ENCODE results near the gene NDC80. TPM values are rescaled to one million over a fixed set of nuclear protein-coding genes. Genes with fewer than 3 reads are reported as not detected.

NDC80 gene
- total and polyA plus RNA-seq, 9 of the 15 experiments (the other 6 are each of a cell fraction or from before 2014, with no cell fraction given): 65.2 to 97.9 (median 83.3) TPM

DNA sequence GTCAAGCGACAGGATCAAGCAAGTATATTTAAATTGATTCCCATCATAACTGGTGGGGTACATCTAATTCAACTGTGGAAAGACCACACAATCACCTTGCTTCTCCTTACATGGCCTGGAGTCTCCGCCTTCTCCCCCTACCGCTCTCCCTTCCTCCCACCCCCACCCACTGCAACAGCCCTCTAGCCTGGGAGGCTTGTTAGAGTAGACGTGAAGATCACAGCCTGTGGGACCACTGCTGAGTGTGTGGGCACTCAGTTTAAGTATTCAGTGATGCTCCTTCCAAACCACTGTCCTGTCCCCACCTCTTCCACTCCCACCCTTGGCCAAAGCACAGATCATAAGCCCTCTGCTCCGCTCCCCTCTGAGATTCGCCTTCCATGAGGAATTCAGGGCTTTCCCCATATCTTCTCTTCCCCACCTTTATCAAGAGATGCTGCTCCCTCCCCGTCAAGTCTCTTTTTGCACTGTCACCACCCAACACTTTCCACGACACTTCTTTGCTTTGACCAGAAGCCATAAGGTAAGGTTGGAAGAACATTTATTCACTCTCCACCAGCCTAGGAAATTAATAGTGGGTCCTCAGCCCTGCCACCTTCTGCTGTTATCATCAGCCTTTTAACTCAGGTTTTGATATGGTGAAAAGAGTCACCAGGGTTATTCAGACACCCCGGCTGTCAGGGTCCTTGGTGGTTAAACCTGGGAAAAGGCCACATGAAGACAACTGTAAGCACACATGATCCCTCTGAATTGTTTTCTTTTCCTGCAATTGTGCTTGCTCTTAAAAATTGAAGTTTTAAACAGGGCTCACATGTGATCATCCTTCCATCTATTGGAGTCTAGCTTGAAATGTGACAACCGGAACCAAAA, 1.8 kb upstream of the NDC80 start (continued):
- TF ChIP-seq VEZF1 (CRISPR knock-in tag; IDR thresholded peaks at IDR 0.05) (no peak), ZNF197 (CRISPR knock-in tag; IDR thresholded peaks at IDR 0.05; ENCODE audit: low read depth) (no peak), GABPB2 (CRISPR knock-in tag; conservative IDR thresholded peaks at IDR 0.05) (no peak), ZFP36 (IDR thresholded peaks at IDR 0.05; ENCODE audit: low read depth, low read length, partially characterized antibody) (no peak), FOXA1 (IDR thresholded peaks at IDR 0.05; ENCODE audit: borderline replicate concordance) (no peak), CBX8 (IDR thresholded peaks at IDR 0.05; ENCODE audit: borderline replicate concordance, extremely low read depth, low read depth, low read length, poor library complexity, severe bottlenecking) (no peak), ZNF639 (CRISPR knock-in tag; conservative IDR thresholded peaks at IDR 0.05 in 1 of 2, IDR thresholded peaks at IDR 0.05 in 1 of 2) (no peak), HDAC6 (IDR thresholded peaks at IDR 0.05; ENCODE audit: low read depth, low read length) (no peak), MIER1 (IDR thresholded peaks at IDR 0.05; ENCODE audit: low read depth) (no peak), ARNT (IDR thresholded peaks at IDR 0.05) (0 out of 4 replicates have a peak, but pooled peaks of 1 of the 2 experiments have one; percentile 50), CCAR2 (IDR thresholded peaks at IDR 0.05; ENCODE audit: low read depth, low read length) (no peak)
- TF ChIP-seq, protein P1, sequence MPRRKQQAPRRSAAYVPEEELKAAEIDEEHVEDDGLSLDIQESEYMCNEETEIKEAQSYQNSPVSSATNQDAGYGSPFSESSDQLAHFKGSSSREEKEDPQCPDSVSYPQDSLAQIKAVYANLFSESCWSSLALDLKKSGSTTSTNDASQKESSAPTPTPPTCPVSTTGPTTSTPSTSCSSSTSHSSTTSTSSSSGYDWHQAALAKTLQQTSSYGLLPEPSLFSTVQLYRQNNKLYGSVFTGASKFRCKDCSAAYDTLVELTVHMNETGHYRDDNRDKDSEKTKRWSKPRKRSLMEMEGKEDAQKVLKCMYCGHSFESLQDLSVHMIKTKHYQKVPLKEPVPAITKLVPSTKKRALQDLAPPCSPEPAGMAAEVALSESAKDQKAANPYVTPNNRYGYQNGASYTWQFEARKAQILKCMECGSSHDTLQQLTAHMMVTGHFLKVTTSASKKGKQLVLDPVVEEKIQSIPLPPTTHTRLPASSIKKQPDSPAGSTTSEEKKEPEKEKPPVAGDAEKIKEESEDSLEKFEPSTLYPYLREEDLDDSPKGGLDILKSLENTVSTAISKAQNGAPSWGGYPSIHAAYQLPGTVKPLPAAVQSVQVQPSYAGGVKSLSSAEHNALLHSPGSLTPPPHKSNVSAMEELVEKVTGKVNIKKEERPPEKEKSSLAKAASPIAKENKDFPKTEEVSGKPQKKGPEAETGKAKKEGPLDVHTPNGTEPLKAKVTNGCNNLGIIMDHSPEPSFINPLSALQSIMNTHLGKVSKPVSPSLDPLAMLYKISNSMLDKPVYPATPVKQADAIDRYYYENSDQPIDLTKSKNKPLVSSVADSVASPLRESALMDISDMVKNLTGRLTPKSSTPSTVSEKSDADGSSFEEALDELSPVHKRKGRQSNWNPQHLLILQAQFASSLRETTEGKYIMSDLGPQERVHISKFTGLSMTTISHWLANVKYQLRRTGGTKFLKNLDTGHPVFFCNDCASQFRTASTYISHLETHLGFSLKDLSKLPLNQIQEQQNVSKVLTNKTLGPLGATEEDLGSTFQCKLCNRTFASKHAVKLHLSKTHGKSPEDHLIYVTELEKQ (CRISPR knock-in tag; IDR thresholded peaks at IDR 0.05): no peak
- TF ChIP-seq, protein P2, sequence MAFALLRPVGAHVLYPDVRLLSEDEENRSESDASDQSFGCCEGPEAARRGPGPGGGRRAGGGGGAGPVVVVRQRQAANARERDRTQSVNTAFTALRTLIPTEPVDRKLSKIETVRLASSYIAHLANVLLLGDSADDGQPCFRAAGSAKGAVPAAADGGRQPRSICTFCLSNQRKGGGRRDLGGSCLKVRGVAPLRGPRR (CRISPR knock-in tag; IDR thresholded peaks at IDR 0.05): no peak
- TF ChIP-seq, protein P3, sequence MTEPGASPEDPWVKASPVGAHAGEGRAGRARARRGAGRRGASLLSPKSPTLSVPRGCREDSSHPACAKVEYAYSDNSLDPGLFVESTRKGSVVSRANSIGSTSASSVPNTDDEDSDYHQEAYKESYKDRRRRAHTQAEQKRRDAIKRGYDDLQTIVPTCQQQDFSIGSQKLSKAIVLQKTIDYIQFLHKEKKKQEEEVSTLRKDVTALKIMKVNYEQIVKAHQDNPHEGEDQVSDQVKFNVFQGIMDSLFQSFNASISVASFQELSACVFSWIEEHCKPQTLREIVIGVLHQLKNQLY (CRISPR knock-in tag; conservative IDR thresholded peaks at IDR 0.05): no peak

Measured in K562 (cell line).